Right lobe of liver (tissue), 6 donors: ENCODE measurements around the gene ARMH3. TPM values are rescaled to one million over a fixed set of nuclear protein-coding genes. Genes with fewer than 3 reads are reported as not detected.

Source experiments
- ATAC-seq, 4 donors: fragments of 200-7000 bp; cut with Tn5 transposase; one replicate each; pipeline ENCODE4 v1.9.1; 2020; ENCODE audit warnings: mild to moderate bottlenecking in 4 of 4, moderate library complexity in 4 of 4
- DNase-seq, 3 donors: peaks; one replicate each; pipeline ENCODE4 v3.0.0-alpha.2; 2020
- H3K27ac ChIP-seq, 3 donors: fragments of 200-600 bp; one replicate each; pipeline ENCODE4 v1.8.0; 2022
- H3K27me3 ChIP-seq, 2 donors: fragments of 200-600 bp; one replicate each; pipeline ENCODE4 v1.8.0; 2022
- H3K36me3 ChIP-seq, 4 donors: fragments of 200-600 bp; sonication (generic) in 1 of 4; one replicate each; pipeline versions ENCODE4 v1.5.1 to v1.8.0; 2017 to 2022; ENCODE audit warnings: control low read depth in 1 of 4
- H3K4me1 ChIP-seq, 4 donors: fragments of 200-600 bp; sonication (generic) in 1 of 4; one replicate each; pipeline versions ENCODE4 v1.5.1 to v1.8.0; 2017 to 2022; ENCODE audit warnings: control low read depth in 1 of 4
- H3K4me3 ChIP-seq, 3 donors: fragments of 200-600 bp; one replicate each; pipeline ENCODE4 v1.8.0; 2022
- H3K9me3 ChIP-seq, 4 donors: fragments of 200-600 bp; sonication (generic) in 1 of 4; one replicate each; pipeline versions ENCODE4 v1.5.1 to v1.8.0; 2017 to 2022; ENCODE audit warnings: control low read depth in 1 of 4
- CTCF ChIP-seq, 4 donors: fragments of 200-600 bp in 3 of 4; fragments of 450-650 bp in 1 of 4; IDR thresholded peaks; one replicate each; pipeline versions ENCODE4 v1.5.1 to v1.8.0; 2016 to 2022; ENCODE audit warnings: antibody characterized with exemption in 4 of 4, mild to moderate bottlenecking in 2 of 4
- POLR2A ChIP-seq: fragments of 450-650 bp; IDR thresholded peaks from one replicate; pipeline ENCODE4 v1.6.1; 2017; ENCODE audit warnings: antibody characterized with exemption, mild to moderate bottlenecking
- WGBS: methylation state at CpG from one replicate; pipeline ENCODE4 v1.1.6; 2018; ENCODE audit warnings: low coverage, low lambda C conversion rate; ENCODE audit not compliant: insufficient coverage; ENCODE audit errors: missing lambda C conversion rate; 5-methylcytosine and 5-hydroxymethylcytosine counted together
- intact Hi-C, 2 donors: fragments of 100-400 bp; cut with DNase I; formaldehyde crosslinking; loops; one replicate each; pipeline versions ENCODE4 v1.11.2 to v1.14.1; 2022
- total RNA-seq, 6 experiments: library from RNA; depleted of rRNA in 2 of 6; stranded (reverse); fragments of >200 nt in 2 of 6; fragmentation: NEBNext Ultra II Directional in 3 of 6; extraction: Animal tissue kit (Norgen Biotek cat#: 25700) in 3 of 6; gene quantifications; one replicate each; pipeline versions ENCODE4 v1.1.0 to v1.2.4, GENCODE V29; 2016 to 2023
- donor health status: DM: no; HTN: yes; CAD: no.
- donor health status: DM: no; HTN: no; CAD: no.
- donor health status: DM: no; HTN: no; CAD: no.
- donor health status: DM: no; HTN: yes; CAD: no.
- donor health status: DM: no; HTN: yes; CAD: no.

Gene ARMH3
- total RNA-seq, 6 experiments from 2014 or later, result 8.5 to 13.4 (median 11.6) TPM

- H3K27ac ChIP-seq, result no peak overlapping the region
- H3K4me1 ChIP-seq, result peaks cover 0 to 9% (median 2%) of the 10 kb centered on the region in 4 donors
- TF ChIP-seq CTCF (IDR thresholded peaks at IDR 0.05), result no peak
- no peak for TF ChIP-seq POLR2A
- ATAC-seq, result peak; percentile 72 to 77 (median 74)
- H3K36me3 ChIP-seq, result no peaks in the 10 kb centered on the region
- no peaks in the 10 kb centered on the region for H3K9me3 ChIP-seq
- peak; percentile 73 to 80 (median 76) for DNase-seq
- intact Hi-C loops, result loop anchor here in 1 of 2 donors (5.0 to 10.0 kb wide), 2 partner anchors 168 to 235 kb away; no protein-coding TSS in a partner anchor
- H3K4me3 ChIP-seq, result peak overlapping the region; percentile 14 to 38 (median 27)
- WGBS, result 27% methylated on average over 18 of the region's 36 CpGs
- H3K27me3 ChIP-seq, result no peaks in the 10 kb centered on the region
Observed at GRCh38 chr10:101839416-101840063, 216.4 kb downstream of the ARMH3 start.

- H3K4me1 ChIP-seq, result peaks cover 0 to 9% (median 2%) of the 10 kb centered on the region in 4 donors
- WGBS, result no CpG with 5 or more reads among the region's 1 CpG
- H3K27ac ChIP-seq, result no peak overlapping the region
- ATAC-seq, result no peak
- DNase-seq, result no peak
- TF ChIP-seq CTCF (IDR thresholded peaks at IDR 0.05) (no peak), POLR2A (no peak)
- intact Hi-C loops, result loop anchor here in 1 of 2 donors (5.0 kb wide), 1 partner anchor 168 kb away; no protein-coding TSS in a partner anchor
- no peaks in the 10 kb centered on the region for H3K9me3 ChIP-seq
- H3K4me3 ChIP-seq, result no peak overlapping the region
- no peaks in the 10 kb centered on the region for H3K36me3 ChIP-seq
- no peaks in the 10 kb centered on the region for H3K27me3 ChIP-seq
Observed at GRCh38 chr10:101839002-101839401, 217.0 kb downstream of the ARMH3 start.

GRCh38 chr10:101838416-101838970 lies 217.5 kb downstream of the ARMH3 start:
- no peaks in the 10 kb centered on the region for H3K9me3 ChIP-seq
- intact Hi-C loops, result loop anchor here in 1 of 2 donors (5.0 kb wide), 1 partner anchor 169 kb away; no protein-coding TSS in a partner anchor
- no peak for TF ChIP-seq POLR2A
- TF ChIP-seq CTCF (IDR thresholded peaks at IDR 0.05), result no peak
- H3K36me3 ChIP-seq, result no peaks in the 10 kb centered on the region
- no peak overlapping the region for H3K27ac ChIP-seq
- H3K27me3 ChIP-seq, result no peaks in the 10 kb centered on the region
- H3K4me3 ChIP-seq, result no peak overlapping the region
- DNase-seq, result no peak
- peaks cover 0 to 9% (median 2%) of the 10 kb centered on the region in 4 donors for H3K4me1 ChIP-seq
- ATAC-seq, result no peak
- no CpG with 5 or more reads among the region's 6 CpGs for WGBS

GRCh38 chr10:101837748-101838147 lies 218.2 kb downstream of the ARMH3 start:
- intact Hi-C loops, result loop anchor here in 1 of 2 donors (5.0 kb wide), 1 partner anchor 170 kb away; no protein-coding TSS in a partner anchor
- no peak overlapping the region for H3K27ac ChIP-seq
- ATAC-seq (no peak), DNase-seq (peak in 2 of 3 donors; percentile 10 to 19)
- H3K27me3 ChIP-seq, result no peaks in the 10 kb centered on the region
- TF ChIP-seq POLR2A (no peak), CTCF (IDR thresholded peaks at IDR 0.05) (no peak)
- no peak overlapping the region for H3K4me3 ChIP-seq
- H3K36me3 ChIP-seq, result no peaks in the 10 kb centered on the region
- 83% methylated on average over 2 of the region's 2 CpGs for WGBS
- peaks cover 0 to 9% (median 2%) of the 10 kb centered on the region in 4 donors for H3K4me1 ChIP-seq
- no peaks in the 10 kb centered on the region for H3K9me3 ChIP-seq
